ENCODE data around the gene GOSR1.
"Not testable (repeated sequence)": the region's sequence is repeated elsewhere in the genome, so short reads cannot be mapped to it uniquely, and the experiment has no call there.

The GOSR1 gene

GRCh38 chr17:30505868-30506417 lies 28.7 kb downstream of the GOSR1 start:
- no peak for DNase-seq (ENCODE audit: low spot score)

DNA sequence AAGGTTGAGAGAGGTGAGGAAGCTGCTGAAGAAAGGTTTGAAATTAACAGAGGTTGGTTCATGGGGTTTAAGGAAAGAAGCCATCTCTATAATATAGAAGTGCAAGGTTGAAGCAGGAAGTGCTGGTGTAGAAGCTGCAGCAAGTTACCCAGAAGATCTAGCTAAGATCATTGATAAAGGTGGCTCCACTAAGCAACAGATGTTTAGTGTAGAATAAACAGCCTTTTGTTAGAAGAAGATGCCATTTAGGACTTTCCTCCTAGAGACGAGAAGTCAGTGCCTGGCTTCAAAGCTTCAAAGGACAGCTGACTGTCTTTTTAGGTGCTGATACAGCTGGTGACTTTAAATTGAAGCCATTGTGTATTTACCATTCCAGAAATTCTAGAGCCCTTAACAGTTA lies 29.3 kb downstream of the GOSR1 start:
- DNase-seq (ENCODE audit: low spot score): no peak

GRCh38 chr17:30513346-30513745 lies 36.1 kb downstream of the GOSR1 start:
- DNase-seq (ENCODE audit: low spot score): no peak

GRCh38 chr17:30514895-30515596 lies 37.8 kb downstream of the GOSR1 start:
- no peak for DNase-seq (ENCODE audit: low spot score)

DNA sequence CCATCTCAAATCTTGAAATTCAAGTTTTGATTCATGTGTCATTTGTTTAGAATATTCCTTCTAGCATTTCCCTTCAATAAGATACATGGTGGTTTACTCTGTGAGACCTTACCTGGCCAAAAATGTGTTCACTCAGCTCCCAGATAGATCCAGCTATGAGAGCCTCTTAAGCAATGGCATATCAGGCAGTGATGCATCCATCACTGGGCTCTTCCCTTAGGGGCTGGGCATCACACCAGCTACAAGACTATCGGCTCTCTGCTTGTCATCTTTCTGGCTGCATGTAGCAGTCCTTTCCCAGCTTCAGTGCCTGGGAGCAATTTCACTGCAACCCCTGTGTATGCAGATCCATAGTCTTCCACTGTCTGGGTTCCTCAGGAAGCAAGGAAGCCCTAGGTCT lies 40.6 kb downstream of the GOSR1 start:
- no peak for DNase-seq (ENCODE audit: low spot score)

DNA sequence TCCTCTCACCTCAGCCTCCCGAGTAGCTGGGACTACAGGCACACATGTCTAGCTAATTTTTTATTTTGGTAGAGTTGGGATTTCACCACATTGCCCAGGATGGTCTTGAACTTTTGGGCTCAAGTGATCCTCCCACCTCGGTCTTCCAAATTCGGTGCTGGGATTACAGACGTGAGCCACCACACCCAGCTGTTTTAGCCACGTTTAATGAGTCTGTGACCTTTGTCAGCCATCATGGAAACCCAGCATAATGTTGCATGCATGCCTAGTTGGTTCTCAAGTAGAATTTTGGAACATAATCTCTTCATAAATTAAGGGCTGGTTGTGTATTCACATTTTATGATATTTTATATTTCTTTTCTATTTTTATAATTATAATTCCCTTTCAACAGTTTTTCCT lies 42.0 kb downstream of the GOSR1 start:
- no peak for DNase-seq (ENCODE audit: low spot score)

GRCh38 chr17:30519707-30520106 lies 42.5 kb downstream of the GOSR1 start:
- DNase-seq (ENCODE audit: low spot score): no peak

DNA sequence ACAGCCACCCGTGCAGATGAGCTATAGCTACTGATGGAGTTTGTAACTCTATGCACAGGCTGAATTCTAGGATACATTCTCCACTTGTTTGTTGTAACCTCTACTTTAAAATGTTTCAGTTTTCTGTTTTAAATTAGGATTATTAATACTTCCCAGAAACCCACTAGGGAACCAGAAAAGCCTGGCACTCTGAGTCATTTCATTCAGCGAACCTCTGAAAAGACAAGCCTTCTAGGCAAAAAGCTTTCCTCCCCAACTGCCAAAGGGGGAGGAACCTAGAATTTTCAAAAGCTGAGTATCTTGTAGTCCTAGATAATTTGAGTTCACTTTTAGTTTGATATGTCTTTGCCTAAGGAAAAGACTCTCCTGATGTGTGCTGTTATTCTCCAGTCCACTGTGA lies 43.2 kb downstream of the GOSR1 start:
- no peak for DNase-seq (ENCODE audit: low spot score)

GRCh38 chr17:30520882-30521281 lies 43.7 kb downstream of the GOSR1 start:
- no peak for DNase-seq (ENCODE audit: low spot score)

DNA sequence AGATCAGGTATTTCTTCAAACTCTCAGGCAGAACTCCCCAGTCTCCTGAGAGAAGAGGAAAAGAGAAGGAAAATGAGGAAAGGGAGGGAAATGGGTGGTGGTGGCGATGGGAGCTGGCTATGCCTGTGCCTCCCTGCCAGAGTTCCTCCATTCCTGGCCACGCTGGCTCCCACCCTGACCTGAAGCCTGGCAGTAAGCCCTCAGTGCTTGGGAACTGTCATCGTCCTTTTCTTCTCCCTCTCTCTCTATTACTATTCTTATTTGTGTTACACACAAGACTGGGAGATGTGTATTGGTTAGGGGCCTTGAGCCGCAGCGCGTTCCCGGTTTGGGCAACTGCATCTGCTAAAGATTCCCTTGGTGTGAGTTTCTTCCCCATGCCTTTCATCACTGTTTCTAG lies 44.6 kb downstream of the GOSR1 start:
- DNase-seq (ENCODE audit: low spot score): no peak

DNA sequence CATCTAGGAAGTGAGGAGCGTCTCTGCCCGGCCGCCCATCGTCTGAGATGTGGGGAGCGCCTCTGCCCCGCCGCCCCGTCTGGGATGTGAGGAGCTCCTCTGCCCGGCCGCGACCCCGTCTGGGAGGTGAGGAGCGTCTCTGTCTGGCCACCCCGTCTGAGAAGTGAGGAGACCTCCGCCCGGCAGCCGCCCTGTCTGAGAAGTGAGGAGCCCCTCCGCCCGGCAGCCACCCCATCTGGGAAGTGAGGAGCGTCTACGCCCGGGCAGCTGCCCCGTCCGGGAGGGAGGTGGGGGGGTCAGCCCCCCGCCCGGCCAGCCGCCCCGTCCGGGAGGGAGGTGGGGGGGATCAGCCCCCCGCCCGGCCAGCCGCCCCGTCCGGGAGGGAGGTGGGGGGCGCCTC lies 46.0 kb downstream of the GOSR1 start:
- not testable (repeated sequence) for DNase-seq (ENCODE audit: low spot score)

DNA sequence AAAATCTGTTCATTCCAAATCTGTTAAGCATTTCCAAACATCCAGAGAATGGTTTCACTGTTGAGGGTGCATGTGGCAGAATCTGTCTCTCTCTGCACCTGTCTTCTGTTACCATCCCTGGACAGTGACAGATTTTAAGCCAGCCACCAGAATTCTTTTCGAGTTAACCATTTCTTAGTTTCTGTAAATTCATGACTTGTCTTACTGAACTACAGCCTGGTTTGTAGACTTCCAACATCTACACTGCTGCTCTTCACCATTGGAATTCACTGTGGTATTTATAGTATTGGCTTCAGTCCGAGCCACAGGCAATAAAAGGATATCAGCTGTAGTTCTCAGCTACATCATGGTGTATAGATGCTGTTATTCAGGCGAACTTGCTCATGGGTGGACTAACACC lies 47.6 kb downstream of the GOSR1 start:
- DNase-seq (ENCODE audit: low spot score): no peak

GRCh38 chr17:30526401-30526800 lies 49.2 kb downstream of the GOSR1 start:
- DNase-seq (ENCODE audit: low spot score): no peak

- not testable (repeated sequence) for DNase-seq (ENCODE audit: low spot score)
These were observed 51.5 kb downstream of the GOSR1 start for GRCh38 chr17:30528701-30529100.

- no peak for DNase-seq (ENCODE audit: low spot score)
These were observed 53.3 kb downstream of the GOSR1 start for GRCh38 chr17:30530346-30531025.

- no peak for DNase-seq (ENCODE audit: low spot score)
These were observed 55.7 kb downstream of the GOSR1 start for GRCh38 chr17:30532871-30533270.

DNA sequence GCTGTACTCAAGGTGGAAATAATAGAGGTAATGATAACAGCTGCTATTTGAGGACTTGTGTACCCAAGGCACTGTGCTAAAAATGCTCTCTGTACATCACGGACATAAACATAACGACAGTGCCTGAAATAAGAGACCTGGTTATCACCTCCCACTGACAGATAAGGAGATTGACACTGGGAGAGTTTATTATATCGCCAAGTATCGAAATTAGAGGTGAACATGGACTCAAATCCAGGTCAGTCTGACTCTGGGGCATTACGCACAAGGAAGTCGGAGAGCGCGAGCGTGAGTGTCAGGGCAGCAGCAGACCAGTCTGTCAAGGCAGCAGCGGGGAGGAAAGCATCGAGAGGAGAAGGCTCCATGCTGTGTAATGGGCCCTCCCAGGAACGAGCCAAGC lies 57.1 kb downstream of the GOSR1 start:
- no peak for DNase-seq (ENCODE audit: low spot score)

- DNase-seq (ENCODE audit: low spot score): no peak
These were observed 58.0 kb downstream of the GOSR1 start for GRCh38 chr17:30534938-30535921.

GRCh38 chr17:30536846-30537245 lies 59.6 kb downstream of the GOSR1 start:
- DNase-seq (ENCODE audit: low spot score): not testable (repeated sequence)

DNA sequence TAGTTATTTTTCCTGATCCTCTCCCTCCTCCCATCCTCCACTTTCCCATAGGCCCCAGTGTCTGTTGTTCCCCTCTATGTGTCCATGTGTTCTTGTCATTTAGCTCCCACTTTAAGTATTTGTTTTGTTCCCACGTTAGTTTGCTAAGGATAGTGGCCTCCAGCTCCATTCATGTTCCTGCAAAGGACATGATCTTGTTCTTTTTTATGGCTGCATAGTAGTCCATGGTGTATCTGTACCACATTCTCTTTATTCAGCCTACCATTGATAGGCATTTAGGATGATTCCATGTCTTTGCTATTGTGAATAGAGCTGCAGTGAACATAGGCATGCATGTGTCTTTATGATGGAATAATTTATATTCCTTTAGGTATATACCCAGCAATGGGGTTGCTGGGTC lies 60.5 kb downstream of the GOSR1 start:
- not testable (repeated sequence) for DNase-seq (ENCODE audit: low spot score)

DNA sequence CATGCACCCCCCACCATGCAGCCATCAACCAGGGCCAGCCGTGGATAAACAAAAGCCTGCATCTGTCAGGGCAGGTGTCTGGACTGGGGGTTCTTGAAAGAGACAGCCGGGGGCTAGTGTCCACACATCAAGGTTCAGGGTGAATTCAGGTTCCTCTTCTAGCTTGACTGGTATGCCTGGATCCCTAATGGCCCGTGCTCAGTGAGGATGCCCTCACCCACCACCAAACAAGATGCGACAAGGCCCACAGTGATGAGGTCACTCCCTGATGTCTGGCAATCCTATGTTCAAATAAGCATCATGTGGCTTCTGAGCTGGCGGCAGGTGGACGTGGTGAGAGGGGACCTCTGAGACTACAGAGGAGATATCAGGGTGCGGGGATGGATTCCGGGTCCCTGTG lies 64.6 kb downstream of the GOSR1 start:
- no peak for DNase-seq (ENCODE audit: low spot score)

DNA sequence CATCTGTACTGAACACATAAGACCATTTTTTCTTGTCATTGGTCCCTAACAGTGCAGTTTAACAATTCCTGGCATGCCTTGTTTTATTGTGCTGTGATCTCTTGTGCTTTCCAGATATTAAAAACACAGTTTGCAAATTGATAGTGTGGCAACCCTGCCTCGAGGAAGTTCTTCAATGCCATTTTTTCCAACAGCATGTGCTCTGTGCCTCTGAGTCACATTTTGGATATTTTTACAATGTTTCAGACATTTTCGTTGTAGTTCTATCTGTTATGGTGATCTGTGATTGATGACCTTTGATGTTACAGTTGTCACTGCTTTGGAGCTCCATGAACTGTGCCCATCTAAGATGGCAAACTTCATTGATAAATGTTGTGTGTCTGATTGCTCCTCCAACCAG lies 66.2 kb downstream of the GOSR1 start:
- no peak for DNase-seq (ENCODE audit: low spot score)

Measured in Ammon's horn (tissue), 1 donor.